Activated T-helper 1 cell treated with Interleukin-2 at 50 U/mL for 16 hours (primary cell): ENCODE results near the gene ADRB1.

Source experiments
- DNase-seq: peaks from one replicate; pipeline ENCODE4 v3.0.0-alpha.2; 2020; ENCODE audit warnings: low read depth

ADRB1 gene

DNA sequence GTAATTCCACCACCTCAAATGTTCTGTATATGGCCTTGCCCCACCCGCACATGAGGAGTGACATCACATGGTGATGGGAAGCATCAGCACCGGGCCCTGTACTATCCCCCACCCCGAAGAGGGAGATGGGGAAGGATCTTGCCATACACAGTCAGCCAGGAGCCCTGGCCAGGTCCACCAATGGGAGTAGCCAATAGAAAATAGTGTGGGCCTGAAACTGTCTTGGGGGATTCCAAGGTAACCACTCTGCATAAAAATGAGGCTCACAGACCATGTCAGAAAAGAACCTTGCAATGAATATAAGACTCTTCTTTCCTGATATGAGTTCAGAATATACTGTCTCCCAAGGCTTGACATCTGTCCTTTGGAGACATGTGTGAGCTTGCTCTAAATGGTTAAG, 51.1 kb downstream of the ADRB1 start:
- no peak for DNase-seq

DNA sequence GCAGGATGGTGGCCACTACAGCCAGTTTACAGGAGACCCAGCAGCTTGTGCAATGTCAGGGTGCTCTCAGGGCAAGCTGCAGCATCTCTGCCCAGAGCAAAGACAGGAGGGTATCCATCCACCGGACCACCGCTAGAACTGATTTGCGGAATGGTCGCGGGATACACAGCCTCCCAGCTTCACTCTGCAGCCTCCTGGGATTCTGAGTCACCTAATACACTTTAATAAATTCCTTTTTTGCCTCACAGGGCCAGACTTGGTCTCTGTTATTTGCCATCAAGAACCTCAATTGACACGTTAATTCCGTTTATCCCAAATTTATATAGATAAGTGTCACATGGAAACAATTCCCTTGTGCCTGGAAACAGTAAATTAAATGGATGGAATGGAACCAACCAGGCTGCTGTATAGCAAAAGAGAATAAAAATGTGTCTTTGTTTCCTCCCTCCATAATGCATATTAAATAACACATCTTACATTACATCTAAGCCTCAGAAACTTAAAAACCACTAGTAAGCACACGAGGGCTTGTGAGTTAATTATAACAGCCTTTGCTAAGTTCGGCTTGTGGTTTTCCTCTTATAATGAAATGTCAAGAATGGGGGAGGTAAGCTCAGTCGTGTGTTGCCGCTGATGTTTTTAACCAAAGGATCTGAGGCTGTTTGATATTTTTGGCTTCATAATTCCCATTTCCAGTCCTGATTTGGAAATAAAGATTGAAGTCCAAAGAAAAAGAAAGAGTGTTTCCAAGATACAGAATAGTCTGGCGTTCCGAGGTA, 52.1 kb downstream of the ADRB1 start:
- no peak for DNase-seq
